ENCODE data around the gene PITX1. TPM values are rescaled to one million over a fixed set of nuclear protein-coding genes. Genes with fewer than 3 reads are reported as not detected.

PITX1 gene
- total and polyA plus RNA-seq, 2 of the 13 experiments (the other 11 are each of a cell fraction or from before 2014, with no cell fraction given), result 11.7 to 20.2 TPM

- TF ChIP-seq SIX4 (CRISPR knock-in tag; IDR thresholded peaks at IDR 0.05) (0 out of 2 replicates have a peak, but pooled peaks have one; percentile 26), NCOA2 (CRISPR knock-in tag; IDR thresholded peaks at IDR 0.05) (peak; percentile 29; the same call in 1 of the 2 replicates), RFX5 (IDR thresholded peaks at IDR 0.05; ENCODE audit: low read depth, low read length) (no peak), HDAC2 (CRISPR knock-in tag; IDR thresholded peaks at IDR 0.05) (peak; percentile 63; the same call in 1 of the 2 replicates), ZNF251 (CRISPR knock-in tag; IDR thresholded peaks at IDR 0.05) (no peak), SMAD3 (CRISPR knock-in tag; IDR thresholded peaks at IDR 0.05) (no peak), HMG20B (CRISPR knock-in tag; conservative IDR thresholded peaks at IDR 0.05) (peak; percentile 62; the same call in 1 of the 2 replicates), CREM (IDR thresholded peaks at IDR 0.05) (peak; percentile 32; the same call in 1 of the 2 replicates), CREM (CRISPR knock-in tag; IDR thresholded peaks at IDR 0.05) (no peak), HNF4A (CRISPR knock-in tag; IDR thresholded peaks at IDR 0.05) (peak; percentile 67), ZNF646 (CRISPR knock-in tag; IDR thresholded peaks at IDR 0.05) (no peak), FOXA3 (CRISPR knock-in tag; IDR thresholded peaks at IDR 0.05) (peak; percentile 77), YEATS2 (CRISPR knock-in tag; IDR thresholded peaks at IDR 0.05; ENCODE audit: borderline replicate concordance) (no peak), ZNF124 (CRISPR knock-in tag; IDR thresholded peaks at IDR 0.05) (no peak), ZNF432 (CRISPR knock-in tag; IDR thresholded peaks at IDR 0.05; ENCODE audit: borderline replicate concordance) (no peak)
- TF ChIP-seq, protein P1, sequence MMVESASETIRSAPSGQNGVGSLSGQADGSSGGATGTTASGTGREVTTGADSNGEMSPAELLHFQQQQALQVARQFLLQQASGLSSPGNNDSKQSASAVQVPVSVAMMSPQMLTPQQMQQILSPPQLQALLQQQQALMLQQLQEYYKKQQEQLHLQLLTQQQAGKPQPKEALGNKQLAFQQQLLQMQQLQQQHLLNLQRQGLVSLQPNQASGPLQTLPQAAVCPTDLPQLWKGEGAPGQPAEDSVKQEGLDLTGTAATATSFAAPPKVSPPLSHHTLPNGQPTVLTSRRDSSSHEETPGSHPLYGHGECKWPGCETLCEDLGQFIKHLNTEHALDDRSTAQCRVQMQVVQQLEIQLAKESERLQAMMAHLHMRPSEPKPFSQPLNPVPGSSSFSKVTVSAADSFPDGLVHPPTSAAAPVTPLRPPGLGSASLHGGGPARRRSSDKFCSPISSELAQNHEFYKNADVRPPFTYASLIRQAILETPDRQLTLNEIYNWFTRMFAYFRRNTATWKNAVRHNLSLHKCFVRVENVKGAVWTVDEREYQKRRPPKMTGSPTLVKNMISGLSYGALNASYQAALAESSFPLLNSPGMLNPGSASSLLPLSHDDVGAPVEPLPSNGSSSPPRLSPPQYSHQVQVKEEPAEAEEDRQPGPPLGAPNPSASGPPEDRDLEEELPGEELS (CRISPR knock-in tag; IDR thresholded peaks at IDR 0.05), result peak; percentile 47
- TF ChIP-seq, protein P2, sequence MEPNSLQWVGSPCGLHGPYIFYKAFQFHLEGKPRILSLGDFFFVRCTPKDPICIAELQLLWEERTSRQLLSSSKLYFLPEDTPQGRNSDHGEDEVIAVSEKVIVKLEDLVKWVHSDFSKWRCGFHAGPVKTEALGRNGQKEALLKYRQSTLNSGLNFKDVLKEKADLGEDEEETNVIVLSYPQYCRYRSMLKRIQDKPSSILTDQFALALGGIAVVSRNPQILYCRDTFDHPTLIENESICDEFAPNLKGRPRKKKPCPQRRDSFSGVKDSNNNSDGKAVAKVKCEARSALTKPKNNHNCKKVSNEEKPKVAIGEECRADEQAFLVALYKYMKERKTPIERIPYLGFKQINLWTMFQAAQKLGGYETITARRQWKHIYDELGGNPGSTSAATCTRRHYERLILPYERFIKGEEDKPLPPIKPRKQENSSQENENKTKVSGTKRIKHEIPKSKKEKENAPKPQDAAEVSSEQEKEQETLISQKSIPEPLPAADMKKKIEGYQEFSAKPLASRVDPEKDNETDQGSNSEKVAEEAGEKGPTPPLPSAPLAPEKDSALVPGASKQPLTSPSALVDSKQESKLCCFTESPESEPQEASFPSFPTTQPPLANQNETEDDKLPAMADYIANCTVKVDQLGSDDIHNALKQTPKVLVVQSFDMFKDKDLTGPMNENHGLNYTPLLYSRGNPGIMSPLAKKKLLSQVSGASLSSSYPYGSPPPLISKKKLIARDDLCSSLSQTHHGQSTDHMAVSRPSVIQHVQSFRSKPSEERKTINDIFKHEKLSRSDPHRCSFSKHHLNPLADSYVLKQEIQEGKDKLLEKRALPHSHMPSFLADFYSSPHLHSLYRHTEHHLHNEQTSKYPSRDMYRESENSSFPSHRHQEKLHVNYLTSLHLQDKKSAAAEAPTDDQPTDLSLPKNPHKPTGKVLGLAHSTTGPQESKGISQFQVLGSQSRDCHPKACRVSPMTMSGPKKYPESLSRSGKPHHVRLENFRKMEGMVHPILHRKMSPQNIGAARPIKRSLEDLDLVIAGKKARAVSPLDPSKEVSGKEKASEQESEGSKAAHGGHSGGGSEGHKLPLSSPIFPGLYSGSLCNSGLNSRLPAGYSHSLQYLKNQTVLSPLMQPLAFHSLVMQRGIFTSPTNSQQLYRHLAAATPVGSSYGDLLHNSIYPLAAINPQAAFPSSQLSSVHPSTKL (CRISPR knock-in tag; IDR thresholded peaks at IDR 0.05), result peak; percentile 59; the same call in 1 of the 2 replicates
- TF ChIP-seq, protein P3, sequence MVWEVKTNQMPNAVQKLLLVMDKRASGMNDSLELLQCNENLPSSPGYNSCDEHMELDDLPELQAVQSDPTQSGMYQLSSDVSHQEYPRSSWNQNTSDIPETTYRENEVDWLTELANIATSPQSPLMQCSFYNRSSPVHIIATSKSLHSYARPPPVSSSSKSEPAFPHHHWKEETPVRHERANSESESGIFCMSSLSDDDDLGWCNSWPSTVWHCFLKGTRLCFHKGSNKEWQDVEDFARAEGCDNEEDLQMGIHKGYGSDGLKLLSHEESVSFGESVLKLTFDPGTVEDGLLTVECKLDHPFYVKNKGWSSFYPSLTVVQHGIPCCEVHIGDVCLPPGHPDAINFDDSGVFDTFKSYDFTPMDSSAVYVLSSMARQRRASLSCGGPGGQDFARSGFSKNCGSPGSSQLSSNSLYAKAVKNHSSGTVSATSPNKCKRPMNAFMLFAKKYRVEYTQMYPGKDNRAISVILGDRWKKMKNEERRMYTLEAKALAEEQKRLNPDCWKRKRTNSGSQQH (CRISPR knock-in tag; IDR thresholded peaks at IDR 0.05; ENCODE audit: low read depth), result no peak
Observed at GRCh38 chr5:135053989-135054388, 20.0 kb upstream of the PITX1 start (continued).
